HG02938 (cell line): Measurements from ENCODE around the gene ERI3.

Source experiments
- ATAC-seq: cut with Tn5 transposase; IDR thresholded peaks from one replicate; pipeline ENCODE4 v1.9.1; 2021; ENCODE audit warnings: mild to moderate bottlenecking, moderate library complexity; ENCODE audit not compliant: unreplicated experiment

Gene ERI3

DNA sequence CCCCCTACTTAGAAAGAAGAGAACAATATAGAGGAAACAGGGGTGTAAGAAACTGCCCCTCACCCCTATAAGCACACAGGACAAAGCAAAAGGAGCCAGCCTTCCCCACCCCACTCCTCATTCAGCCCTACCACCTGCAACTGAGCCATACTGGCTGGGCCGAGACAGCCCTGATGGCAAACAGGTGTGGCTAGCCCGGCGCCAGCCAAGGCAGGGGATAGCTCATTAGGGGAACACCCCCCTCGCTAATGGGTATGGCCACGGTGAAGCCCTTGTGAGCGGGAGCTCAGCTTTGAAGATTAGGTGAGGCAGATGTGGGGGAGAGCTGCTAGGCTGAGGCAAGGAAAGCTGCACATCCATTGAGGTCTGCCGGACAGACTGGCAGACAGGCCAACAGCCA lies 65.5 kb downstream of the ERI3 start:
- ATAC-seq: no peak

DNA sequence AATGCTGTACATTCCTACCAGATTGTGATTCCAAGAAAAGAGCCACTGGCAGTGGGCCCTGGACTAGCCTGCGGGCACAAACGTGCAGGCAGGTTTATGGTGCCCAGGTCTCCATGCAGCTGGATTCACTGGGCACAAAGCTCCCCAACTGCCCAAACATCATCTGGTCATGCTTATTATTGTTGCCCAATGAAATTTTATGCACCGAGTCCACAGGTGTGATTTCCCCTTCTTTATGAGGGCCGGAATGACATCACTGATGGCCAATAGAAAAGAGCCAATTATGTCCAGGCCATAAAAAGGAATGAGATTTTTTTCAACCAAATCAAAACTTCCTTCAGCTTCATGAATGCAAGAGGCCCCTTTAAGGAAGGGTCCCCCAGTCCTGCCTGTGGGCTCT lies 66.2 kb downstream of the ERI3 start:
- ATAC-seq: no peak

DNA sequence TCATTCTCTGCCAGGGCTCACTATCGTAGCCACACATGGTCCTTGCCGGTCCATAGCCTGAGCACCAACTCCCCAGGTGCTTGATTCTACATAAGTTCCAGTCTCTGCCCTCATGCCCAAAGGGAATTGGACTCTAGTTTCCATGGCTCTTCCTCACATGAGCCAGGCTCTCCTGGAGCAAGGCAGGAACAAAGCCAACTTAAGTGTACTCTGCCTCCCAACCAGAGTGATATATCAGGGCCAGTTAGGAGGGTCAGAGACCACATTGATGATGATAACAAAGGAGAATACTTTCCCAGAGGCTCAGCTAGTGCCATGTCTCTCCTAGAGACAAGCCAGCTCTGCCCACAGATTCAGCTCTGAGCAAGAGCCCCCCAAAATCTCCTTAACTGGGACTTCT lies 70.9 kb downstream of the ERI3 start:
- no peak for ATAC-seq

DNA sequence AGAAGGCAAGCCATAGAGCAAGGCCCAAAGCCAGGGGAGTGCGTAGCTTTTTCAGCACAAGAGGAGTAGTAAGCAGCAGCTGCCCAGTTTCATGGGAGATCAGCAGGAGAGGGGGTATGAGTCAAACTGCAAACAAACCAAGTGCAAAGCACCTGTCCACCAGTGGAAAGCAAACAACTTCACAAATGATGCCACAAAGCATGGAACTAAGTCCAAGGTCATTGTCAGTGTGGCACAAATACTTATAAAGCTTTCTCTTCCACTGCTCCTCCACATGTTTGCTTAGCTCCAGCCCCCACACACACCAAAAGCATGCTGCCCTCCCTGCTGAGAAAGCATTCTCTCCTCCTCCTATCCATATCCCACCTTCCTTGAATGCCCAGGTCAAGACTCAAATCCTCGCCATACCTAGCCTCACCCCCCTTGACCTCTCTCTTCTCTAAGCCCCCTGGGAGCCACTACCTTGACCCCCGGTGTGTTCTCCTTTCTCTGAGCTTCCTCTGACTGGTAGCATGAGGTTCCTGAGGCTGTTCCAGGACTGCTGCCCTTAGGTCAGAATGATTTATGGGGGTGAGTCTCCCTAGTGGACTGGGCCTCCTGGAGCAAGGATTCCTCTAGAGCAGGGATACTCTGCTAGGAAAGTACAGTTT lies 71.4 kb downstream of the ERI3 start:
- ATAC-seq: no peak

DNA sequence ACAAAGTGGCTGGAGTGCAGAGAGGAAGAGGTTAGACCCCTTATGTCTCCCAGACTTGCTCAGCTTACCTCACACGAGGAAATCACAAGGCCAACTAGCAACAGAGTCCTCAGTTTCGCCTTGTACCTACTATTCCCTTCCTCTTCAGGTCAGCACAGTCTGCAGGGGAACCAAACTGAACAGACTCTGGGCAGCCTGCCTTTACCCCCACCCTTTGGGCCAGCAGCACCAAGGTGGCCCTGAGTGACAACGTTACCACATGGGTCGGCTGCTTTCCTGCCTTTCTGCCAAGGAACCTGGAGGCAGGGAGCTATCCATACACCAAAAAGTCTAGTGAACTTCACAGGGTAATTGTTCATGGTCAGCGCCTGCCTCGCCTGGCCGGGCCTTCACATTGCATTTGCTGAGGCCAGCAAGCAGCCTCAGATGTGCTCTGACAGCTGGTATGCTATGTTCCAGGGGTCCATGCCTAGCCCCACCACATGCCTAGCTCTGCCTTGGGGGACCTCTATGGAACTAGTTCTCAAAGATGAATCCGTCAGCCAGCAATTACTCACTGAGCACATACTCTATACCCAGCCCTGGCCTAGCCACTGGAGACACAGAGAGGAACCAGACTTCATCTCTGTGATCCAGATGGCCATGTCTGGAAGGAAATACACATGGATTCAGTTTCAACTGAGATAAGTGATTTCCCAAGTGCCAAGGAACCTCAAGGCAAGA lies 72.2 kb downstream of the ERI3 start:
- ATAC-seq: no peak

DNA sequence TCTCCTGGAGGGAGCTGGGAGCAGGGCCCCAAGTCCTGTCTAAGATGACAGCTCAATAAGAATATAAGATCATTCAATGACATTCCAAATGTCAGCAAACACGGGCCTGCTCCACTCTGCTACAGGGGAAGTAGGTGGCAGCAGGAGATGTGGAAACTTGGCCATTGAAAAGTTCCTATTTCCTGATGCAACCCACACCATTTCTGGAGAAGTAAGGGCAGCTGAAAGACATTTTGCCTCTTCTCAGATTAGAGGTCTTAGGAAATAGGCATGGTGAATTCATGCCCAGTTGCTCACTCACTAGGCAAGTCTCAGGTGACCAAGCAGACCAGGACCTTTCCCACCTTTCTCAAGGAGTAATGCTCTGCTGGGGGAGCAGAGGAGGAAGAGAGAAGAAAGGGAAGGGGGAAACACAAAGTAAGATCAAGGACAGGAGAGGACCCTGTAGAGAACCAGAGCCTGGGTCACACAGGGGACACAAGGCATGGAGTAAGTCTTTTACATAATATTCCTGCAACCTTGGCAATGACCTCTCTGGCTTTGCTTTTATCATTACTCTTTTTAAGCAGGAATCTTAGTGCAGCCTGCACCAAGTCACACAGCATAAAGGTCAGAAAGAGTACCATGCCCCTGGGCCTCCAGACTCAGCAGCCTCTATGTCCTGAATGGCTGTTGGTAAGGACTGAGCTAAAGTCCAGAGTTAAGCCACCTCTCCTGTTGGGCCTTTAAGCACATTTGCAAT lies 72.9 kb downstream of the ERI3 start:
- no peak for ATAC-seq

DNA sequence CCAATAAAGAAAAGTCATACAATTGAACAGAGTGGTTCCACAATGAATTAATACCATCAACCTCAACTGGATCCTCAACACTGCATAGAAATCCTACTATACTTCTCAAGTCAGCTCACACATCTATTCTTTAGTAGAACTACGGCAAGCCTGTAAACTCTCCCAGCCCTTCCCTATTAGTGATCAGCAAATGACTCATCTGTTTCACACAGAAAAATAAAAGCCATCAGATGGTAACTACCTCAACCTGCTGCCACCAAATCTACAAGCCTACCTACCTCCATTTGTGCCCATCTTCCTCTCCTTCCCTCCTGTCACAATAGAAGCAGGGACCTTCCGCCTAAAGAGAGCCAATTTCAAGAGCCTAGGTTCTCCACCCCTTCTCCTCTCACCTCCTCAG lies 78.2 kb downstream of the ERI3 start:
- no peak for ATAC-seq

DNA sequence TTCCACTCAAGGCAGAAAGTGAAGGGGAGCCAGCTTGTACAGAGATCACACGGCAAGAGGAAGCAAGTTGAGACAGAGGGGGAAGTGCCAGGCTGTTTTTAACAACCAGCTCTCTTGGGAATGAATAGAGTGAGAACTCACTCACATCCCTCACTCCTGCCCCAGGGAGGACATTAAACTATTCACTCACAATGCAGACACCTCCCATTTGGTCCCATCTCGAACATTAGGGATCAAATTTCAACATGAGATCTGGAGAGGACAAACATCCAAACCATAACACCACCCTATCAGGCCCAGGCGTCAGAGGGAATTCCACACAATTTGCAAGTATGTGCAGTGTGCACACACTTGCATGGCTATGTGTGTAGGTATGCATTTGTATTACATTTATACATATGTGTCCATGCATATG lies 79.1 kb downstream of the ERI3 start:
- ATAC-seq: no peak

DNA sequence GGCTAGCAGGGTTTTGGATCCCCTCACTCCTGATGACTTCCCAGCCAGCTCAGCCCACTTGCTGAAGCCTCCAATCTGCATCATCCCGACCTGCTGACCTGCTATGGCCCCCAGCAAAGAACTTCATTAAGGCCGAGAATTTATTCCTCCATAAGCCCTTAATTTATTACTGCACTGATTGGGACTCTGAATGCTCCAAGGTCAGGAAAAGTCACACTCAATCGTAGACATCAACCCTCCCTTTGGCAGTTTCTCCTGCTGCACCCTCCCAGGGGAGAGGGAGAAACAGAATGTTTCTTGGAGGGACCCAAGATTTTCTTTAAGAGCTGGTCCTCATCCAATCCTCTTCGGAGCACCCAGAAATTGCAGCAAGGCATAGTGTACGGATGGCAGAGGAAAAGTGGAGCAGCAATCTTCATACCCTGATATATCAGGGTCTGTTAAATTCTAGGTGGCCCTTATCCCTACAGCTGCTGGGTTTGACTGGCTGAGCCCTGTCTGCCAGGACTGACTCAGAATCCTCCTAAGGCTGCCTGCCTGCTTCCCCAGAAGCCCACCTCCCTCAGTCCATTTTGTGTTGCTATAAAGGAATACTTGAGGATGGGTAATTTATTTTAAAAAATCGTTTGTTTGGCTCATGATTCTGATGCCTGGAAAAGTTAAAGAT lies 79.6 kb downstream of the ERI3 start:
- no peak for ATAC-seq

DNA sequence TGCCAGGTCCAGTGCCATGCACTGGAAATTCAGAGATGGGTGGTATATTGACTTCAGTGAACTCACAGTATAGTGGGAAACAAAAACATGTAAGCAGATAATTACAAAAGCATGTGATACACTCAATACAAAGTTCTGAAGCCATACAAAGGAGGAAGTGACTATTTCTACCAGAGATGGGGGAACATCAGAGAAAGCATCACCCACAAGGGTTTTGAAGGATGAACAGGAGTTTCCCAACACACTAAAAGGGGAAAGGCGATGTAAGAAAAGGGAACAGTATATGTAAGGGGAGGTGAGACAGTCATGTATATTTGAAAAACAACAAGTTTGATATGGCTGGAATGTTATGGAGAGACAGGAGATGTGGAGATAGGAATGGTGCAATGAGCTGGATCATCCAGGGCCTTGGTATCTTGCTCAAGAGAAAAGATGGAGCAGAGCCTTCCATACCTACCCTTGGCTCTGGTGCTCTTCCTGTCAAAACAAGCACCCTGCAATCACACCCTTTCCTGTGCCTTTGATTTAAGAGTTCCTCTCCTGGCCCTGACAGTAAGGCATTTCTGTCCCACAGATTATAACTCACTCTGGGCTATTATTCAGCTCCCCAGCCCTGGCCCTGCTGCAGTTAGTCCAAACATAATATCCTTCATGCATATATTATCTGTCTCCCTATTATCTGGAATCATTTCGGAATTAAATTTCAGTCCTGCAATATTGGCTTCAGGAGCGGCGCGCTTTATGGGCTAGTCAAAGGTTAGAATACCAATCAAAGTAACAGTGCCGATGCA lies 81.3 kb downstream of the ERI3 start:
- ATAC-seq: no peak

DNA sequence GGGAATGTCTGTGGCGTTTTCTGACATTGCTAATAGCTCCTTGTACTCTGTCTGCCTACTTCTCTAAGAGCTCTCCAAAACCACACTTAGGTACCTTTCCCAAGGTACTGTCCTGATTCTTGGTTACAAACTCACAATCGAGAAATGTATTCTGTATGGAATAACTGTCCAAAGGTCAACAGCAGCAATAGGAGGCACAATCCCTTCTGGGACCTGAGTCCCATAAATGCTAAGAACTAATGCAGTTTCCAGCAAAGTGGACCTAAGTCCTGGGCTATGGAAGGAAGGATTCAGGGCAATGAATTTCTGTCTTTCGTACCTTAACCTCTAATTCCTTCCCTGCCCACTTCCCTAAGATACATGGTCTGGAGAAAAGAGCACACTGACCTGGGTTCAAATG lies 82.1 kb downstream of the ERI3 start:
- no peak for ATAC-seq

DNA sequence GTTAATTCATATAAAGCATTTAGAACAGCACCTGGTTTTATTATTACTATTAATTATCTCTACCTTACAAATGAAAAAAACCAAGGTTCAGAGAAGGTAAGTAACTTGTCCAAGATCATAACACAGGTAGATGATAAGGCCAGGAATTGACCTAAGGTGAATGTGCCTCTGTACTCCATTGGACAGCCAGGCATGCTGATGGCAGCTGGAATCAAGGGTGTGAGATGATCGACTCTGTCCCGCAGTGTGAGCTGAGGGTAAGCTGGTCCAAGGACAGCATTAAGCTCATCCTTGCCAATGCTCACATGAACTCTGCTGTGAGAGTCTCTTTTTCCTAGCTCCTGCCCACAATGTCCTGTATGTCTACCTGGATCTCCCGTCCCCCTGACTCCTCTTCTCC lies 83.4 kb downstream of the ERI3 start:
- no peak for ATAC-seq

DNA sequence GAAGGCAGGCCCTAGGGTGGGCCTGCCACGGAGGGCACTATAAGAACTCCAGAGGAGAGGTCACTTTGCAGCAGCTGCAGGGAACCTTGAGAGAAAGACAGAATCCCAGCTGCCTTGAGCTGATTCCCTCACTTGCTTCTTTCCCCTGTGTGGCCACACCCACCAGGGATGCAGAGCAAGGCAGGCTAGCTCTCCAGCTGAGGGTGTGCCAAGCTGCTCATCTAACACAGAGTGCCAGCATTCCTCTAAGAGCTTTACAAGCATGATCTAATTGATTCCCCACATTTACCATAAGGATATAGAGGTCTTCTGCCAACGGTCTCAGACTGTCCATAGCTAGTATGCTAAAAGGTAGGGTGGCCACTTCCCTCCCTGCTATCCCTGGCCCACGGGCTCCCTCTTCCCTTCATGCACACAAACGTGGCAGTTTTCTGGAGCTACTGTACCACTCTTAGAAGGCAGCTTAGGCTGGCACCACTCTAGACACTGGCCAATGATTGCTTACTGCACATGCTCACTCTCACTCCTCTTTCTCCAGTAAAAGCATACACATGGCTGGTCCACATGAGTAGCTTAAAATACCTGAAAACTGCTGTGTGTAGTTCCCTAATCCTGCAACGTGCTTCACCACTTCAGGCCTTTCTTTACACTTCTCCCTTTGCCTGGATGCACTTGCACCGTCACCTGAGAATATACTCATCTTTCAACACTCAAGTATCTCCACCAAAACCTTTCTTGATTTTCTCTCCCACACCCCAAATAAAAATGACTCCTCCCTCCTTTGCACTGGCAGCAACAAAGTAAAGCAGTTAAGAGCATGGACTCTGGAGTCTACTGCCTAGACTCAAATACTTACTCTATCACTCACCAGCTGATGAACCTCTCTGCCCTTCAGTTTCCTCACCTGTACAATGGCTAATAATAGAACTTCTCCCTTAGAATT lies 84.1 kb downstream of the ERI3 start:
- ATAC-seq: no peak

DNA sequence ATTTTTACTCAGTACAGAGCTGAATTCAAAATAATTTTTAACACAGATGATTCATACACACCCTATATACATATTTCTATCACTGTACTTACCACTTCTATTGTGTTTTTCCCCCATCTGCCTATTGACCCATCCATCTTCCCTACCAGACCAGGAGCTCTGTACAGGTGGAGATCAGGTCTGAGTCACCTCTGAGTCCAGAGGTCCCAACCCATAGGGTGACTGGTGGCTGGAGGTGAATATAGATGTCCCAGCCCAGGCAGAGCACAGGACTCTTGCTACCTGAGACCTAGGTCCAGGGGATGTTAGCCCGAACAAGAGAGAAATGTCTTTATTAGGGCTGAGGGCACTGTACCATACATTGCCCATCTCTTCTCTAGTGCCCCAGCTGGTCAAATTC lies 87.0 kb downstream of the ERI3 start:
- no peak for ATAC-seq

DNA sequence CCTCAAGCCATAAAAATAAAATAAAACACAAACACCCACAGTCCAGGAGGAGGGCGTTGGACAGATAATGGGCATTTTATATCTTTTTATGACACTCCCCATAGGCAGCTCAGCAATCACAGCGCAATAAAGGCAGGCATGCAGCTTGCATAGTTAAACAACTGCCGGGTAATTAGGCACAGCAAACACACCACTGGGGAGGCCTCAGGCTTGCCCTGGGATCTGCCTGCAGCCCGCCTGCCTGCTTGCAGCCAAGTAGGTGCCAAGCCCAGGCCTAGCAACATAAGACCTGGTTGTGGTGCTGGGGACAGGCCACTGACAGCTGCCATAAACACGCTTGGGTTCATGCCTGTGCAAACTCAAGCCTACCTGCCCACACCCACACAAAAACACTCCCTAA lies 87.6 kb downstream of the ERI3 start:
- no peak for ATAC-seq

DNA sequence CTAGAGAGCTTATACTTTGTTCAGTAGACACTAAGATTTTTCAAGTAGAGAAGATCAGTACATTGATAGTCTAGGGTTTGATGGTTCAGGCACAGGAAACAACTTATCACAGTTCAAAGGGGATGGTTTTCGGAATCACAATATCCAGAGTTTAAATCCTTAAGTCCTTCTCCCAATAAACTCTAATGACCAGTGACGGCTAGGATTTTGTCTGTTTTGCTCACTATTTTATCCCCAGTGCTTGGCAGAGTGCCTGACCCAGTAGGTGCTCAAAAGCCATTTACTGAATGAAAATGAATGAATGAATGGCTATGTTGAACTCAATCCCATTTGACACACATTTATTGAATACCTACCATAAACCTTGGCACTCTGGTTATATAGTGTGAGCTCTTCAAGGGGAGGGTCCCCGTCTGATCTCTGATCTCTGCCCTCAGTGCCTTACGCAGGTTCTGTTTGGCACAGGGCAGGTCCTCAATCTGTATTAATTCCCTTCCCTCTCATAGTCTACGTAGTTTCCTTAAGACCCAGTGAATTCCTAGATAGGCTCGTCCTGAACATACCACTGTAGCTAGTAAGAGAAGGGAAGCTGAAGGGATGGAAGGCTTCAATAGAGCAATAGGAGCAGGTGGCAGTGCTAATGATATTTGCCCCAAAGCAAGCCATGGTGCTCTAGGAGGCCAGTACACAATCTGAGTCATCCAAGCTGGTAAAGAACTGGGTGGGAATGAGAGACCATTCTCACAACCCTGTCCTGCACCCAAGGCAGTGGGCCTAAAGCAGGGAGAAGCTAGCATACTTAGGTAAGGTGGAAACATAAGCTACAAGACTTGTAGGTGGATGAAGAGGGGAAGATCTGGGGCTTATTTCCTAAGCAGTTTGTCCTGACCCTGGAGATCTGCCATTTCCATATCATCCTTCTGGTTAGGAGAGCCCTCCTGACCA lies 88.4 kb downstream of the ERI3 start:
- no peak for ATAC-seq

DNA sequence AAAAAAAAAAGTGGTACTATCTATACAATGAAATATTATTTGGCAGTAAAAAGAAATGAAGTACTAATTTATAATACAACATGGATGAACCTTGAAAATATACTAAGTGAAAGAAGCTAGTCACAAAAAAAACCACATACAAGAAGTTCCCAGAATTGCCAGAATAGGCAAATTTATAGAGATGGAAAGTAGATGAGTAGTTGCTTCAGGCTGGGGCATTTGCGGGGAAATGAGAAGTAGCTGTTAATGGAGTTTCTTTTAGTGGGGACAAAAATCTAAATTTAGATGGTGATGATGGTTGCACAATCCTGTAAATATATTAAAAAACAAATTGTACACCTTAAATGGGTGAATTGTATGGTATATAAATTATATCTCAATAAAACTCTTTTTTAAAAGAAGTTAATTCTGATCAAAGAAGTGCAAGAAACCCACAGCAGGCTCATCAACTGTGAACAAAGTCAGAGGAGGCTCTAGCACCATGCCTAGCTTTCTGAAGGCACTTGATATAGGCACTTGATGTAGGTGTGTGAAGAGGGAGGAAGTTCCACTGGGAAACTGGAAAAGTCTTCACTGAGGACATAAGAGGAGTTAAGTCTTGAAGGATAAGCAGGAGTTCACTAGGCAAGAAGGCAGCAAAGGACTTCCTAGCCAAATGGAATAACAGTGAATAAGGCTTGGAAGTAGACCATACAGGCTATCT lies 89.2 kb downstream of the ERI3 start:
- no peak for ATAC-seq

DNA sequence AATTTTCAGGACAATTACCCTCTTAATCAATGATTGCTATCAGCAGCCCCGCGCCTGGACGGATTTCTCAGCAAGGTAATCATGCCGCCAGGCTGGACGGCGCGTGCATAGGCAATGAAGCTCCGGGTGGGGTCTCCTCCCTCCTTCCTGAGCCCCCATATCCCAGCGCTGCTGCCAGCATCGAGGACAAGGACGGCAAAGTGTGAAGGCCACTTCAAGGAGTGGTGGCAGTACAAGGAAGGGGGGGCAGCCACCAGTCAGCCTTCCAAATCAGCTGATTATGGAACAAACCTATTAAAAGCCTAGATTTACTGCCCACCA lies 90.6 kb downstream of the ERI3 start:
- no peak for ATAC-seq
